Neural progenitor cell (in vitro differentiated cells): ENCODE data around the gene ZNG1C.
"Not testable (repeated sequence)": the region's sequence is repeated elsewhere in the genome, so short reads cannot be mapped to it uniquely, and the experiment has no call there.

Experiments
- CTCF ChIP-seq: fragments of 200-600 bp; sonication (generic); IDR thresholded peaks from 2 replicates; pipeline ENCODE4 v1.5.1; 2017; ENCODE audit warnings: antibody characterized with exemption, mild to moderate bottlenecking
- EZH2phosphoT487 ChIP-seq: fragments of 200-600 bp; sonication (generic); IDR thresholded peaks from 2 replicates; pipeline ENCODE4 v1.6.1; 2017; ENCODE audit warnings: antibody characterized with exemption

GRCh38 chr9:68304212-68304611 is 62.4 kb downstream of the ZNG1C start:
- TF ChIP-seq CTCF, EZH2phosphoT487: not testable (repeated sequence)
